Lung (tissue), 12 donors: ENCODE measurements around the gene SLC25A29. TPM values are rescaled to one million over a fixed set of nuclear protein-coding genes. Genes with fewer than 3 reads are reported as not detected.

Source experiments
- ATAC-seq: fragments of 200-7000 bp; cut with Tn5 transposase; one replicate; pipeline ENCODE4 v1.9.1; 2020; ENCODE audit warnings: moderate number of reproducible peaks; ENCODE audit not compliant: insufficient read depth, low FRiP score
- DNase-seq, 3 donors: peaks; one replicate each; pipeline ENCODE4 v3.0.0-alpha.2; 2013 to 2017
- H3K27ac ChIP-seq, 2 donors: one replicate each; pipeline ENCODE4 v1.5.1; 2013; ENCODE audit warnings: mild to moderate bottlenecking in 2 of 2, moderate library complexity in 2 of 2, control low read depth in 1 of 2, inconsistent platforms in 1 of 2, low read depth in 1 of 2, low read length in 1 of 2
- H3K27me3 ChIP-seq, 3 donors: one replicate each; pipeline ENCODE4 v1.5.1; 2013; ENCODE audit warnings: low read length in 2 of 3; ENCODE audit not compliant: control insufficient read depth in 3 of 3, insufficient read depth in 3 of 3
- H3K36me3 ChIP-seq, 4 donors: one replicate each; pipeline ENCODE4 v1.5.1; 2013; ENCODE audit warnings: low read length in 4 of 4, mild to moderate bottlenecking in 1 of 4, moderate library complexity in 1 of 4; ENCODE audit not compliant: control insufficient read depth in 4 of 4, insufficient read depth in 4 of 4
- H3K4me1 ChIP-seq, 5 donors: one replicate each; pipeline ENCODE4 v1.5.1; 2013; ENCODE audit warnings: low read length in 5 of 5, mild to moderate bottlenecking in 2 of 5, moderate library complexity in 1 of 5; ENCODE audit not compliant: control insufficient read depth in 5 of 5, insufficient read depth in 5 of 5
- H3K4me3 ChIP-seq: one replicate; pipeline ENCODE4 v1.5.1; 2013; ENCODE audit warnings: mild to moderate bottlenecking, control low read depth, moderate library complexity
- H3K9ac ChIP-seq, 2 donors: one replicate each; pipeline ENCODE4 v1.5.1; 2013; ENCODE audit warnings: low read length in 2 of 2, control low read depth in 1 of 2; ENCODE audit not compliant: insufficient read depth in 1 of 2
- H3K9me3 ChIP-seq, 4 donors: one replicate each; pipeline ENCODE4 v1.5.1; 2013; ENCODE audit warnings: low read length in 3 of 4, mild to moderate bottlenecking in 1 of 4, moderate library complexity in 1 of 4; ENCODE audit not compliant: control insufficient read depth in 4 of 4, insufficient read depth in 3 of 4
- CTCF ChIP-seq: IDR thresholded peaks from 2 replicates; pipeline ENCODE4 v1.5.1; 2012; ENCODE audit warnings: mild to moderate bottlenecking; ENCODE audit errors: control extremely low read depth, extremely low read depth
- WGBS, 2 donors: extraction: QIAGEN DNeasy Blood & Tissue Kit; methylation state at CpG; one replicate each; pipeline ENCODE4 v1.1.7; 2013; 5-methylcytosine and 5-hydroxymethylcytosine counted together
- polyA plus RNA-seq, 2 donors: library from polyadenylated mRNA; stranded (reverse); fragments of 200-250 nt; gene quantifications; one replicate each; pipeline ENCODE4 v1.2.1, GENCODE V29; 2013
- total RNA-seq, 2 donors: library from RNA; depleted of rRNA in 1 of 2; stranded (reverse); fragments of >200 nt in 1 of 2; gene quantifications; one replicate each; pipeline ENCODE4 v1.2.1, GENCODE V29; 2014 to 2021
- donor health status: control.
- donor health status: control.
- donor health status: Bipolar disorder and iron deficiency.
- donor health status: healthy.
- donor health status: DM: yes; HTN: yes; CAD: no.

The SLC25A29 gene
- total and polyA plus RNA-seq, 4 donors = 34.6 to 91.0 (median 60.5) TPM

DNA sequence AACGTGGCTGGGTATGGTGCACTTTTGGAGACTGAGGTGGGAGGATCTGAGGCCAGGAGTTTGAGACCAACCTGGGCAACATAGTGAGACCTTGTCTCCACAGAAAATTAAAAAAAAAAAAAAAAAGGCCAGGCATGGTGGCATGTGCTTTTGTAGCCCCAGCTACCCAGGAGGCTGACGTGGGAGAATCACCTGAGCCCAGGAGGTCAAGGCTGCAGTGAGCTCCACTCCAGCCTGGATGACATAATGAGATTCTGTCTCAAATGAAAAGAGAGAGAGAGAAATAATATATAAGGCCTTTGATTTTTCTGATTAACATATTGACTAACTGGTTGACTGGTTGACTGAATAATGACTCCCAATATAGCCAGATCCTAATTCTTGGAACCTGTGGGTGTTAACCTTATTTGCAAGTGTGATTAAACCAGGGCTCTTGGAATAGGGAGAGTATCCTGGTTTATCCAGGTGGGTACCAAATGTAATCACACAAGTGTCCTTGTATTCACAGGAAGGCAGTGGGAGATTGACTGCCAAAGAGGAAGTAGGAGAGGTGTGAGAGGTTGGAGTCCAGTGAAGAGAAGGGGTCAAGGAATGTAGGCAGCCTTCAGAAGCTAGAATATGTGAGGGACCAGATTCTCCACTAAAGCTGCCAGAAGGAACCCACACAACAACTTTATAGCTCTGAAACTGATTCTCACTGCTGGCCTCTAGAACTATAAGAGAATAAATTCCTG lies 55.3 kb downstream of the SLC25A29 start:
- peaks cover 0 to 2% (median under 1%) of the 10 kb centered on the region in 4 donors for H3K36me3 ChIP-seq
- no peak for DNase-seq
- ATAC-seq = peak; percentile 9
- H3K27ac ChIP-seq = no peak overlapping the region
- H3K9me3 ChIP-seq = no peaks in the 10 kb centered on the region
- 87 to 92% methylated on average over 2 of the region's 2 CpGs for WGBS, 2 donors
- no peak for TF ChIP-seq CTCF
- H3K9ac ChIP-seq = no peak overlapping the region
- H3K27me3 ChIP-seq = no peaks in the 10 kb centered on the region
- H3K4me1 ChIP-seq = peaks cover 11 to 39% (median 17%) of the 10 kb centered on the region in 5 donors
- H3K4me3 ChIP-seq = no peak overlapping the region

DNA sequence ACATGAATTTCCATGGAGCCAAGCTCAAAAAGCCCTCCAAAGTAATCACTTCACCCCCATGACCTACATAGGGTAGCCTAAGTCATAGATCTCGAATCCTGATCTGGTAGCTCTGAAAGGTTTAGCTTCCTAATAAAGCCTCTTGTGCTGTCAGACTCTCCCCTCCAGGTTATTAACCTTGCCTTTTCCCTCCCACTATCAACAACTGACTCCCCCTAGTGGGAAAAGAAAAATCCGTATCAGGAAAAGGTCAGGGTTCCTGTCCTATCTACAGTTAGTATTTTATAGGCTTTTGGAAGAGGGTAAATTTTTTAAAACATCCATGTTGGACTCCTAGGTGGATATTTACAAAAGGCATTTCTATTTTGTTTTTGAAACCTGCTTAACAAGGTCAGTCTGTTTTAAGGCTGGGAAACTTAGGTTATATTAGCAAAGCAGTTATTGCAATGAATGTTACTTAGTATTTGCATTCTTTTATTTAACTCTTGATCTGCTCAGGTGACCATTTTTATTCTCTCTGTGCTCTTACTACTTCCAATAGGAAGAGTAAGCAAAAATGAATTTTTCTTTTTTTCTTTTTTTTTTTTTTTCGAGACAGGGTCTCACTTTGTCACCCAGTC lies 59.3 kb downstream of the SLC25A29 start:
- peaks cover 12 to 41% (median 17%) of the 10 kb centered on the region in 5 donors for H3K4me1 ChIP-seq

DNA sequence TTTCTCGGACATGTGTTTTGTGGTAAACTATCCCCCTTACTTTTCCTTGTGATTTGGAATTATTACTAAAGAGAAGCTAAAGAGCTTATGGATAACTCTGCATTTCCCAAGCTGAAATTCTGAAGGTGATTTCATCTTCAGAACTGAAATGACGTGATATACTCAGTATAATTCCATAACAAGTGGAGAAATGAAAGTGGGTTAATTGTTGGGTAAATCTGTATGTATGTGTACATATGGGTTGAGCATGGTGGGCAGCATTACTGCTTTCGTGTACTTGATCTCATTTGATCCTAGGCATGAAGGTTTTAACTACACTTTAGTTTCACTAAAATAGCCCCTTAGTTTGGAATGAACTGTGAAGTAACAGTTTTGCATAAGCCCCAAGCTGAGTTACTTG lies 63.2 kb downstream of the SLC25A29 start:
- DNase-seq = no peak
- H3K9ac ChIP-seq = no peak overlapping the region
- 84 to 87% methylated on average over 3 of the region's 3 CpGs for WGBS, 2 donors
- H3K4me3 ChIP-seq = no peak overlapping the region
- H3K27me3 ChIP-seq = no peaks in the 10 kb centered on the region
- no peak for TF ChIP-seq CTCF
- no peak overlapping the region for H3K27ac ChIP-seq
- no peaks in the 10 kb centered on the region for H3K9me3 ChIP-seq
- H3K36me3 ChIP-seq = peaks cover 0 to 6% (median 4%) of the 10 kb centered on the region in 4 donors
- H3K4me1 ChIP-seq = peaks cover 10 to 29% (median 17%) of the 10 kb centered on the region in 5 donors
- ATAC-seq = no peak

More for the DNA sequence above, 59.3 kb downstream of the SLC25A29 start:
- Histone ChIP-seq H3K4me3 (no peak overlapping the region), H3K27ac (no peak overlapping the region), H3K27me3 (no peaks in the 10 kb centered on the region), H3K36me3 (peaks cover 0 to 6% (median 2%) of the 10 kb centered on the region in 4 donors), H3K9ac (no peak overlapping the region), H3K9me3 (no peaks in the 10 kb centered on the region)
- ATAC-seq (peak; percentile 27), DNase-seq (peak in 2 of 3 donors; percentile 62 to 63)
- WGBS, 2 donors = 19 to 31% methylated on average over 3 of the region's 3 CpGs
- peak; percentile 40 for TF ChIP-seq CTCF
